ENCODE measurements around the gene CHMP2B. TPM values are rescaled to one million over a fixed set of nuclear protein-coding genes. Genes with fewer than 3 reads are reported as not detected.

CHMP2B gene
- total and polyA plus RNA-seq, 2 of the 8 experiments (the other 6 are each of a cell fraction or from before 2014, with no cell fraction given): 14.0 to 56.5 TPM

DNA sequence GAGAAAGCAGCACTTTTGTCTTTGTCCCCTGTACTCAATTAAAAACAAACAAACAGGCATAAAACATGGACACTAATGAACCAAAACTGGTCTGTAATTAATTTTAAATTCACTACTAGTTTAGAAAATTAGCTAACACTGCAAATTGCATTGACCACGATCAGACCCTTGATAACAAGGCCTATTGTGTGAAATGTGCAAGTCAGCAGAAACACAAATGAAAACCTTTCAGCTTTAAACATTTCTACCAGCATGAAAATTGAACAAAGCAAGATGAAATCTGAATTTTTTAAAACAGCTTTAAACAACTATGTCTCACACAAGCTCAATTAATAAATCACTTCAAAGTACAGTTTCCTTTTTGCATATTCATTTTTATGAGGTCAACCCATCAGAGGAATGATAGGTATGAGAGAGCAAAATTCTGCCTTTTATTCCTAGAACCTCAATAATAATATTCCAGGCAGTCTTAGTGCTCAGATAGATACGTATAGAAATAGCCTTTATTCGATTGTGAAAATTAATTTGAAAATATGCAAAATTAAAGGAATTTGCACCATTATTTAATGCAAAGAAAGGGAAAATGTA lies 27.0 kb upstream of the CHMP2B start:
- Histone ChIP-seq H3K14ac (ENCODE audit: insufficient read length) (no peak overlapping the region), H2AFZ (ENCODE audit: low read length) (no peak overlapping the region), H3K4me3 (ENCODE audit: extremely low read depth in 1 of 4, insufficient read depth in 2 of 4, low read depth in 3 of 4, low read length in 4 of 4) (no peak overlapping the region), H3K36me3 (ENCODE audit: control insufficient read depth in 2 of 4, insufficient read depth in 4 of 4, low read length in 3 of 4) (0 out of 8 replicates have a peak, but pooled peaks cover 0 to 4% (median 0%) of the 10 kb centered on the region in 4 experiments), H3K9ac (replicated peaks in 1 of 4; ENCODE audit: extremely low read depth in 1 of 4, low read depth in 3 of 4, low read length in 3 of 4) (no peak overlapping the region), H3K4ac (replicated peaks; ENCODE audit: insufficient read length, low read depth, low read length) (no peak overlapping the region), H2BK20ac (ENCODE audit: low read length) (no peak overlapping the region), H4K20me1 (replicated peaks in 1 of 2; ENCODE audit: control insufficient read depth in 1 of 2, insufficient read depth in 2 of 2, low read length in 2 of 2) (no peaks in the 10 kb centered on the region), H2BK120ac (replicated peaks; ENCODE audit: low read depth, low read length) (no peak overlapping the region), H3K9me3 (ENCODE audit: insufficient read depth in 2 of 2, low read depth in 1 of 2, low read length in 1 of 2) (peaks cover 10% of the 10 kb centered on the region in 2 experiments), H3K23ac (ENCODE audit: insufficient read length) (no peak overlapping the region), H2AK5ac (ENCODE audit: low read depth, low read length) (no peak overlapping the region), H2BK15ac (ENCODE audit: low read length) (no peak overlapping the region), H3K27ac (ENCODE audit: low read depth, low read length) (no peak overlapping the region), H2BK5ac (ENCODE audit: low read depth, low read length) (no peak overlapping the region), H2BK12ac (ENCODE audit: low read depth, low read length) (no peak overlapping the region), H4K8ac (ENCODE audit: extremely low read depth, insufficient read depth, low read length) (no peak overlapping the region), H3K23me2 (ENCODE audit: low read depth, low read length) (no peaks in the 10 kb centered on the region), H4K91ac (replicated peaks; ENCODE audit: insufficient read length, low read length) (no peak overlapping the region), H3K4me2 (ENCODE audit: insufficient read depth in 1 of 2, low read depth in 2 of 2, low read length in 2 of 2) (no peak overlapping the region), H4K5ac (ENCODE audit: insufficient read length, low read depth, low read length) (no peak overlapping the region), H3K79me2 (ENCODE audit: control insufficient read depth in 1 of 2, insufficient read depth in 2 of 2, low read length in 2 of 2) (no peaks in the 10 kb centered on the region), H3K27me3 (replicated peaks in 1 of 4; ENCODE audit: control insufficient read depth in 3 of 4, extremely low read depth in 1 of 4, insufficient read depth in 3 of 4, low read length in 3 of 4) (no peaks in the 10 kb centered on the region), H3K79me1 (ENCODE audit: low read depth, low read length) (no peaks in the 10 kb centered on the region), H3K18ac (ENCODE audit: extremely low read depth, low read length) (no peak overlapping the region), H3K4me1 (replicated peaks in 1 of 4; ENCODE audit: control insufficient read depth in 3 of 4, insufficient read depth in 4 of 4, low read length in 3 of 4) (no peaks in the 10 kb centered on the region), H3K56ac (replicated peaks; ENCODE audit: insufficient read length, low read depth, low read length) (no peak overlapping the region)
- ChIA-PET CTCF (ENCODE audit: partially characterized antibody) (no interaction called here), POLR2A (ENCODE audit: partially characterized antibody) (no interaction called here)
- WGBS, 2 experiments (ENCODE audit: extremely low coverage in 1 of 2, insufficient coverage in 1 of 2, insufficient read length in 1 of 2, insufficient replicate concordance in 2 of 2, low coverage in 1 of 2, low lambda C conversion rate in 2 of 2, missing lambda C conversion rate in 1 of 2): 83% methylated on average over 3 of the region's 3 CpGs; no CpG with 5 or more reads in 1 of the 2 experiments
- no peak for TF ChIP-seq KDM5A (IDR thresholded peaks at IDR 0.05; ENCODE audit: low read length)
- no peak for TF ChIP-seq SIN3A (conservative IDR thresholded peaks at IDR 0.05 in 1 of 2, IDR thresholded peaks at IDR 0.05 in 1 of 2; ENCODE audit: low read depth in 1 of 2, low read length in 2 of 2)
- TF ChIP-seq TAF7 (optimal IDR thresholded peaks at IDR 0.05; ENCODE audit: borderline replicate concordance, low read depth, low read length): no peak
- no peak for TF ChIP-seq TAF1 (IDR thresholded peaks at IDR 0.05; ENCODE audit: low read depth, low read length)
- no peak for TF ChIP-seq SAP30 (IDR thresholded peaks at IDR 0.05; ENCODE audit: insufficient read depth, insufficient replicate concordance, low read length)
- peak; percentile 77 for TF ChIP-seq MAFK (IDR thresholded peaks at IDR 0.05; ENCODE audit: low read depth, low read length)
- TF ChIP-seq, protein P1, sequence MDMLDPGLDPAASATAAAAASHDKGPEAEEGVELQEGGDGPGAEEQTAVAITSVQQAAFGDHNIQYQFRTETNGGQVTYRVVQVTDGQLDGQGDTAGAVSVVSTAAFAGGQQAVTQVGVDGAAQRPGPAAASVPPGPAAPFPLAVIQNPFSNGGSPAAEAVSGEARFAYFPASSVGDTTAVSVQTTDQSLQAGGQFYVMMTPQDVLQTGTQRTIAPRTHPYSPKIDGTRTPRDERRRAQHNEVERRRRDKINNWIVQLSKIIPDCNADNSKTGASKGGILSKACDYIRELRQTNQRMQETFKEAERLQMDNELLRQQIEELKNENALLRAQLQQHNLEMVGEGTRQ (IDR thresholded peaks at IDR 0.05; ENCODE audit: low read length): no peak
- DNase-seq (ENCODE audit: low read depth in 1 of 2, low spot score in 2 of 2) (no peak), FAIRE-seq (no peak)

Data from H1 (cell line).